Karpas-422 (cell line): ENCODE measurements around the gene ZNF532. TPM values are rescaled to one million over a fixed set of nuclear protein-coding genes. Genes with fewer than 3 reads are reported as not detected.
A peak's percentile ranks its signal among the peaks of the same experiment; 100 is the strongest.

Experiments
- DNase-seq: peaks from one replicate; pipeline ENCODE4 v3.0.0-alpha.2; 2015
- H2AFZ ChIP-seq: fragments of 200-600 bp; sonication (generic); 2 replicates; pipeline ENCODE4 v1.6.1; 2014; ENCODE audit warnings: antibody characterized with exemption, low read length, mixed read lengths
- H3K27ac ChIP-seq: fragments of 200-600 bp; sonication (generic); 2 replicates; pipeline ENCODE4 v1.5.1; 2014; ENCODE audit warnings: mild to moderate bottlenecking, low read length, moderate library complexity
- H3K27me3 ChIP-seq: fragments of 200-600 bp; sonication (generic); 2 replicates; pipeline ENCODE4 v1.6.1; 2014; ENCODE audit warnings: low read length, mixed read lengths
- H3K36me3 ChIP-seq: fragments of 200-600 bp; sonication (generic); 2 replicates; pipeline ENCODE4 v1.6.1; 2014; ENCODE audit warnings: low read length, mixed read lengths; ENCODE audit not compliant: insufficient read depth
- H3K4me1 ChIP-seq: fragments of 200-600 bp; sonication (generic); 2 replicates; pipeline ENCODE4 v1.6.1; 2014; ENCODE audit warnings: mild to moderate bottlenecking, low read length, mixed read lengths
- H3K4me2 ChIP-seq: fragments of 200-600 bp; sonication (generic); 2 replicates; pipeline ENCODE4 v1.6.1; 2014; ENCODE audit warnings: low read length, low read depth, mild to moderate bottlenecking; ENCODE audit not compliant: poor library complexity, severe bottlenecking
- H3K4me3 ChIP-seq: fragments of 200-600 bp; sonication (generic); 2 replicates; pipeline ENCODE4 v1.5.1; 2014; ENCODE audit warnings: mild to moderate bottlenecking, antibody characterized with exemption, low read length, mixed read lengths
- H3K79me2 ChIP-seq: fragments of 200-600 bp; sonication (generic); 2 replicates; pipeline ENCODE4 v1.6.1; 2014; ENCODE audit warnings: mild to moderate bottlenecking, low read length, mixed read lengths
- H3K9ac ChIP-seq: fragments of 200-600 bp; sonication (generic); 2 replicates; pipeline ENCODE4 v1.6.0; 2014; ENCODE audit warnings: low read length
- H3K9me2 ChIP-seq: fragments of 200-600 bp; sonication (generic), shearing (Covaris generic); replicated peaks from 2 replicates; pipeline ENCODE4 v1.6.0; 2014; ENCODE audit warnings: mild to moderate bottlenecking, low read length, moderate library complexity; ENCODE audit not compliant: insufficient read depth
- H3K9me3 ChIP-seq: fragments of 300-700, 200-600 bp; sonication (generic); 2 replicates; pipeline ENCODE4 v1.6.1; 2014; ENCODE audit warnings: low read length, mixed read lengths
- H4K20me1 ChIP-seq: fragments of 200-600 bp; sonication (generic); 2 replicates; pipeline ENCODE4 v1.6.1; 2014; ENCODE audit warnings: mild to moderate bottlenecking, antibody characterized with exemption, low read length, low read depth; ENCODE audit not compliant: insufficient read depth
- total RNA-seq: library from RNA; depleted of rRNA; stranded (reverse); fragments of >200 nt; shearing (Covaris generic); gene quantifications from 2 replicates; pipeline ENCODE4 v1.2.3, GENCODE V29; 2014; ENCODE audit warnings: low replicate concordance

Gene ZNF532
- total RNA-seq, 1 experiment from 2014 or later, result 34.9 TPM

DNA sequence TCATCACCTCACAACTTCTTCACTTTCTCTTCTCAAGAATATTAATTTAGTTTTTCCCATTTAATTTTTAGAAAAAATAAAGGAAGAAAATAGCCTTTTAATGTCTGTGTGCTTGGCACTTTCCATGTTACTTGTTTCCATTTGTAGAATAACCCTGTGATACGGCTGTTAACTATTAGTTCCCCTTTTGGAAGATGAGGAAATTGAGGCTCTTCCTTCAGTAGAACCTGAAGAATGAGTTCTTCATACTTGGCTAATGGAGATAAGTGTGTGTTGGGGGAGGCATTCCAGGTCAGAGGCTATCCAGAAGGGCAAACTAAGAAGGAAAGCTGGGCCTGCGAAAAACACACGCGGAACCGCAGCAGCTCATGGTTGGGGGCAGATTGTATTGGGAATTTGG, 38.3 kb downstream of the ZNF532 start:
- Histone ChIP-seq H3K9me2 (no peaks in the 10 kb centered on the region), H4K20me1 (no peaks in the 10 kb centered on the region), H3K9ac (no peak overlapping the region), H2AFZ (no peak overlapping the region), H3K27me3 (no peaks in the 10 kb centered on the region), H3K4me3 (no peak overlapping the region), H3K27ac (no peak overlapping the region), H3K79me2 (peaks cover 88% of the 10 kb centered on the region), H3K9me3 (no peaks in the 10 kb centered on the region), H3K36me3 (no peaks in the 10 kb centered on the region), H3K4me2 (no peak overlapping the region), H3K4me1 (peaks cover 38% of the 10 kb centered on the region)
- no peak for DNase-seq

GRCh38 chr18:58903533-58903932, 38.9 kb downstream of the ZNF532 start:
- Histone ChIP-seq H4K20me1 (no peaks in the 10 kb centered on the region), H3K36me3 (no peaks in the 10 kb centered on the region), H3K9me2 (no peaks in the 10 kb centered on the region), H2AFZ (no peak overlapping the region), H3K9me3 (no peaks in the 10 kb centered on the region), H3K79me2 (peaks cover 88% of the 10 kb centered on the region), H3K27ac (no peak overlapping the region), H3K4me3 (no peak overlapping the region), H3K27me3 (no peaks in the 10 kb centered on the region), H3K4me1 (peaks cover 37% of the 10 kb centered on the region), H3K4me2 (no peak overlapping the region), H3K9ac (no peak overlapping the region)
- DNase-seq, result no peak

- Histone ChIP-seq H3K4me3 (no peak overlapping the region), H3K9me2 (no peaks in the 10 kb centered on the region), H3K79me2 (peaks cover 81% of the 10 kb centered on the region), H3K9ac (no peak overlapping the region), H3K36me3 (no peaks in the 10 kb centered on the region), H3K27me3 (no peaks in the 10 kb centered on the region), H3K4me2 (no peak overlapping the region), H3K27ac (no peak overlapping the region), H2AFZ (no peak overlapping the region), H3K9me3 (no peaks in the 10 kb centered on the region), H4K20me1 (no peaks in the 10 kb centered on the region), H3K4me1 (peaks cover 26% of the 10 kb centered on the region)
- no peak for DNase-seq
Observed at GRCh38 chr18:58905777-58906428, 41.2 kb downstream of the ZNF532 start.

DNA sequence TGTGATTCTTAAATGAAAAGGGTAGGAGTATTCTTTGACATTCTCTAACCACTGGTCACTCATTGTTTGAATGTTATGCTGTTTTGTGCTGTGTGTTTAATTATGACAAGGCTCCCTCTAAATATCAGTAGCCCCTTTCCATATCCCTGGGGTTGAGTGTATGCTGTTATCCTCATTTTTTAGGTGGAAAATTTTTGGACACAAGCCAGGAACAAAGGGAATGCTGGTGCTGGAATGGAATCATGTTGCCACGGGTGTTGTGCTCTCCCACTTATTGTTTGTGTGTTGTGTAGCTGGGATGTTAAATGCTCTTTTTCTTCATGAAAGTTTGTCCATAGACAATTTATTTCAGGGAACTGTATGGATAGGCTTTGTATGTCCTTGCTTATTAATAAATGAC, 43.3 kb downstream of the ZNF532 start:
- no peak for DNase-seq
- no peaks in the 10 kb centered on the region for H4K20me1 ChIP-seq

DNA sequence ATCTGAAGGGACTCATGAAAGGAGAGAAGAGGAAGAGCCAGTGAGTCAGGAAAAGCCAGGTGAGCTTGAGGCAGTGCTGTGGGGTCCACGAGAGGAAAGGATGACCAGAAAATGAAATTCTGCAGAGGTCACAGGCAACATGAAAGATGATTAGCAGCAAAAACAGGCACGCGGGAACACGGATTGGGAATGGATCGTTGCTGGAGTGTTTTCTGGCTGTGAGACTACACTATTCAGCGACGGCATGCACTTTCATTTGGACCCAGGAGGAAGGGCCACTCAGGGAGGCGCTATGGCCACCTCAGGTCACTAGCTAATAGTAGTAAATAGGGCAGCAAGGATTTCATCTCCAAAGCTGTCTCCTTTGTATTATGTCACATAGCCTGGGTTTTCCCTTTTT, 44.8 kb downstream of the ZNF532 start:
- Histone ChIP-seq H3K4me1 (peaks cover 34% of the 10 kb centered on the region), H2AFZ (no peak overlapping the region), H3K9me2 (no peaks in the 10 kb centered on the region), H3K27ac (no peak overlapping the region), H3K9ac (no peak overlapping the region), H3K36me3 (no peaks in the 10 kb centered on the region), H3K27me3 (no peaks in the 10 kb centered on the region), H3K4me3 (no peak overlapping the region), H3K4me2 (no peak overlapping the region), H3K9me3 (no peaks in the 10 kb centered on the region), H3K79me2 (peaks cover 74% of the 10 kb centered on the region), H4K20me1 (no peaks in the 10 kb centered on the region)
- DNase-seq, result no peak

More for the DNA sequence above, 43.3 kb downstream of the ZNF532 start:
- Histone ChIP-seq H2AFZ (no peak overlapping the region), H3K79me2 (peaks cover 81% of the 10 kb centered on the region), H3K4me3 (no peak overlapping the region), H3K27me3 (no peaks in the 10 kb centered on the region), H3K9me2 (no peaks in the 10 kb centered on the region), H3K4me1 (peaks cover 34% of the 10 kb centered on the region), H3K9ac (no peak overlapping the region), H3K36me3 (no peaks in the 10 kb centered on the region), H3K4me2 (no peak overlapping the region), H3K9me3 (no peaks in the 10 kb centered on the region), H3K27ac (peak overlapping the region; percentile 39; the same call in 1 of the 2 replicates)

GRCh38 chr18:58911241-58911640, 46.6 kb downstream of the ZNF532 start:
- Histone ChIP-seq H3K4me3 (no peak overlapping the region), H3K4me2 (no peak overlapping the region), H3K4me1 (peaks cover 23% of the 10 kb centered on the region)

DNA sequence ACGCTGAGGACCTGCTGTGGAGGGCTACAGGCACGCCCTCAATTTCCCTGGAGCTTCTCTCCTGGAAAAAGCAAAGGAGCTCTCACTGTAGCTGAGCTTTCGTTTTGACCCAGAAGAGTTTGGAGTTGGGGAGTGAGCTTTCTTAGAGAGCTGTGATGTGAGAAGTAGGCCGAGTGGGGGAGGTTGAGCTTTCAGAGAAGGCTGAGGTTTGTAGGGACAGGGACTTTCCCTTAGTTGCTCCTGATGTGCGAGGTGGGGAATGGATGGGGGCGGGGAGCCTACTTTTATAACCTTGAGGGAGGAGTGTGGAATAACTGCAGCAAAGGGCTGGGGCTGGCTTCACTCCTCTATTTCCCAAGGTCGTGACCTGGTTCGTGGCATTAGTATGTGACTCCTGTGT, 47.1 kb downstream of the ZNF532 start:
- no peaks in the 10 kb centered on the region for H3K9me3 ChIP-seq
- H3K4me1 ChIP-seq, result peaks cover 18% of the 10 kb centered on the region

More at GRCh38 chr18:58911241-58911640, 46.6 kb downstream of the ZNF532 start:
- no peaks in the 10 kb centered on the region for H3K9me2 ChIP-seq
- H3K27ac ChIP-seq, result no peak overlapping the region
- DNase-seq, result no peak
- H3K9me3 ChIP-seq, result no peaks in the 10 kb centered on the region
- H3K27me3 ChIP-seq, result no peaks in the 10 kb centered on the region
- H2AFZ ChIP-seq, result no peak overlapping the region
- no peaks in the 10 kb centered on the region for H3K36me3 ChIP-seq
- H3K79me2 ChIP-seq, result peaks cover 62% of the 10 kb centered on the region
- no peak overlapping the region for H3K9ac ChIP-seq
- H4K20me1 ChIP-seq, result no peaks in the 10 kb centered on the region

GRCh38 chr18:58915006-58915799, 50.5 kb downstream of the ZNF532 start:
- peaks cover 41% of the 10 kb centered on the region for H3K79me2 ChIP-seq
- H3K27ac ChIP-seq, result no peak overlapping the region
- peaks cover 9% of the 10 kb centered on the region; the same call in 1 of the 2 replicates for H3K4me1 ChIP-seq

More for the DNA sequence above, 47.1 kb downstream of the ZNF532 start:
- Histone ChIP-seq H3K4me2 (no peak overlapping the region), H3K27ac (no peak overlapping the region), H3K79me2 (peaks cover 62% of the 10 kb centered on the region), H3K27me3 (no peaks in the 10 kb centered on the region), H3K9ac (no peak overlapping the region), H3K4me3 (no peak overlapping the region), H3K36me3 (no peaks in the 10 kb centered on the region), H3K9me2 (no peaks in the 10 kb centered on the region), H4K20me1 (no peaks in the 10 kb centered on the region), H2AFZ (no peak overlapping the region)
- no peak for DNase-seq

More at GRCh38 chr18:58915006-58915799, 50.5 kb downstream of the ZNF532 start:
- Histone ChIP-seq H3K36me3 (no peaks in the 10 kb centered on the region; the same call in 1 of the 2 replicates), H3K4me2 (no peak overlapping the region), H2AFZ (no peak overlapping the region), H3K9ac (no peak overlapping the region), H3K27me3 (no peaks in the 10 kb centered on the region), H3K9me3 (no peaks in the 10 kb centered on the region), H4K20me1 (no peaks in the 10 kb centered on the region), H3K9me2 (no peaks in the 10 kb centered on the region), H3K4me3 (no peak overlapping the region)
- no peak for DNase-seq
